ENCODE data around the gene PNMA3. TPM values are rescaled to one million over a fixed set of nuclear protein-coding genes. Genes with fewer than 3 reads are reported as not detected.
"Not testable (repeated sequence)": the region's sequence is repeated elsewhere in the genome, so short reads cannot be mapped to it uniquely, and the experiment has no call there.

Gene PNMA3

GRCh38 chrX:153106092-153106801 is 50.0 kb downstream of the PNMA3 start:
- not testable (repeated sequence) for H2AK5ac ChIP-seq (ENCODE audit: low read depth, low read length); H3K4me2 ChIP-seq (ENCODE audit: insufficient read depth, low read length, poor library complexity, severe bottlenecking); H3K4ac ChIP-seq (ENCODE audit: low read length); H2BK5ac ChIP-seq (ENCODE audit: low read length); H3K18ac ChIP-seq (ENCODE audit: low read length); DNase-seq (ENCODE audit: low spot score); H3K9ac ChIP-seq (ENCODE audit: low read depth, low read length, poor library complexity); H3K9me3 ChIP-seq (replicated peaks in 1 of 2; ENCODE audit: control insufficient read depth in 2 of 2, insufficient read depth in 1 of 2, low read depth in 1 of 2, low read length in 2 of 2); H3K14ac ChIP-seq (ENCODE audit: low read length); H2BK120ac ChIP-seq (ENCODE audit: low read depth, low read length); H3K27ac ChIP-seq (replicated peaks; ENCODE audit: low read length); H3K79me1 ChIP-seq (ENCODE audit: low read depth, low read length); H3K36me3 ChIP-seq (replicated peaks in 1 of 2; ENCODE audit: control insufficient read depth in 2 of 2, insufficient read depth in 2 of 2, low read length in 2 of 2); H2BK15ac ChIP-seq (ENCODE audit: low read length); H3K23ac ChIP-seq (ENCODE audit: low read depth, low read length, poor library complexity); H4K8ac ChIP-seq (ENCODE audit: low read depth, low read length); H2BK12ac ChIP-seq (ENCODE audit: low read length); H3K4me3 ChIP-seq (ENCODE audit: low read length in 2 of 2); H3K4me1 ChIP-seq (ENCODE audit: control insufficient read depth in 2 of 2, insufficient read depth in 1 of 2, low read depth in 1 of 2, low read length in 2 of 2); H3K27me3 ChIP-seq (ENCODE audit: control insufficient read depth in 3 of 3, insufficient read depth in 3 of 3, low read depth in 1 of 3, low read length in 3 of 3); H4K91ac ChIP-seq (ENCODE audit: low read depth, low read length, poor library complexity); H2AFZ ChIP-seq (ENCODE audit: low read length)
- WGBS, 2 donors (ENCODE audit: extremely low coverage in 2 of 2, insufficient read length in 2 of 2, insufficient replicate concordance in 1 of 2) = no CpG with 5 or more reads among the region's 12 CpGs

Small RNAs within 50 kb of the gene (small RNA-seq; reads per million reads assigned to genes)
- not detected for gene AC243428.1 (ENCODE audit: insufficient read depth)

Measured in neuronal stem cell (in vitro differentiated cells).